Measurements from ENCODE around the gene CCNQ. TPM values are rescaled to one million over a fixed set of nuclear protein-coding genes. Genes with fewer than 3 reads are reported as not detected.

The CCNQ gene
- total RNA-seq, 6 experiments from 2014 or later = 25.7 to 31.9 (median 29.6) TPM

DNA sequence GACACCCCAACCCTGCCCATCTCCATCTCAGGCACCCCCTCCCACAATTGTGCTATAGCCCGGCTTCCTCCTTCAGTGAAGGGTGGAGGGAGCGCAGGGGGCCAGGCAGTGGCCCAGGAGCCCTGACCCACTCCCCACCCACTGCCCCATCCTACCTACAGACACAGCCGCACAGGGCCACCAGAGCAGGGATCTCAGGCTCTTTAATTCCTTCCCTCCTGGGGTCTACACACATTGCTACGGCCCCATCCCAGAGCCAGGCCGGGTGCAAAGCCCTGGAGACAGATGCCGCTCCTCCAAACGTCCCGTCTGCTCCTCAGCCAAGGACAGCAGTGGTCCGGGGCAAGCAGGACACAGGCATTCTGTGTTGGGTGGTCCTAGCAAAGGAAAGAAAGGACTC, 35.3 kb upstream of the CCNQ start:
- peaks cover 7% of the 10 kb centered on the region for H3K9me3 Mint-ChIP-seq
- no peaks in the 10 kb centered on the region for H3K4me1 Mint-ChIP-seq (ENCODE audit: low read depth)
- peaks cover 5% of the 10 kb centered on the region; the same call in 1 of the 2 replicates for H3K36me3 Mint-ChIP-seq (ENCODE audit: low read depth)
- H3K27ac Mint-ChIP-seq = no peak overlapping the region
- no peak overlapping the region for H3K4me3 Mint-ChIP-seq
- no peak for DNase-seq
- peaks cover 23% of the 10 kb centered on the region for H3K27me3 Mint-ChIP-seq (ENCODE audit: insufficient read depth)
- no peak for TF ChIP-seq CTCF (IDR thresholded peaks at IDR 0.05)

- no peak overlapping the region for H3K4me3 Mint-ChIP-seq
- no peak overlapping the region for H3K27ac Mint-ChIP-seq
- no peak for DNase-seq
- peaks cover 21% of the 10 kb centered on the region for H3K27me3 Mint-ChIP-seq (ENCODE audit: insufficient read depth)
- H3K9me3 Mint-ChIP-seq = peaks cover 7% of the 10 kb centered on the region
- H3K36me3 Mint-ChIP-seq (ENCODE audit: low read depth) = peaks cover 5% of the 10 kb centered on the region; the same call in 1 of the 2 replicates
- no peak for TF ChIP-seq CTCF (IDR thresholded peaks at IDR 0.05)
- no peaks in the 10 kb centered on the region for H3K4me1 Mint-ChIP-seq (ENCODE audit: low read depth)
These were observed 34.8 kb upstream of the CCNQ start for GRCh38 chrX:153633607-153634180.

DNA sequence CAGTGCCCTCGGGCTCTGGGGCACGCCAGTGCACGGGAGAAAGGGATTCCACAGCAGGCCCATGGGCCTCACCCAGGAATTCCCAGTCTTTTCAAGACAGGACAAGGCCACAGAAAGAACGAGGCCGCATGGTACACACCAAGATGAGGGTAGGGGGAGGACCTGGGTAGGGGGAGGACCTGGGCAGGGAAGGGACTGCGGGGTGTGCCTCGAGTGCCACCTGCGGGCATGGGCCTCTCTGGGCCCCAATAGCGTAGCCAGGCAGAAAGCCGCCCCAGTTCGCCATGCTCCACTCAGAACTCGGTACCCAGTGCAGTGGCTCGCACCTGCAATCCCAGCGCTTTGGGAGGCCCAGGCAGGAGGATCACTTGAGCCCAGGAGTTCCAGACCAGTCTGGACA, 34.1 kb upstream of the CCNQ start:
- Mint-ChIP-seq H3K36me3 (ENCODE audit: low read depth) (peaks cover 5% of the 10 kb centered on the region; the same call in 1 of the 2 replicates), H3K27me3 (ENCODE audit: insufficient read depth) (peaks cover 21% of the 10 kb centered on the region)

DNA sequence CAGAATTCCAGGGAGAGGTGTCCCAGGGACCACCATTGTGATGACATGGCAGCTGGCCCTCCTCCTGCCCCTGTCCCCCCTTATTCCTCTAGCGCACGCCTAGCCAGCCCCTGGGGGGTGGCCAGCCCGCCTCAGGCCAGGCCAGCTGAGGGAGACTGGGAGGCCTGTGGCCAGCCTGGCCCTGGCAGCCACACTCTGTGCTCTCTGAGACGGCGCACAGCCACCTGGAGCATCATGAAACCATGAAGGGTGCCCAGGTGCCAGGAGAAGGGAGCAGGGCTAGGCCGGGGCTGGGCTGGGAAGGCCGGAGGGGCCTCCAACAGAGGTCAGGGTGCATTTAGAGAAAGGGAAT, 33.6 kb upstream of the CCNQ start:
- H3K4me3 Mint-ChIP-seq = no peak overlapping the region
- H3K27ac Mint-ChIP-seq = no peak overlapping the region
- H3K36me3 Mint-ChIP-seq (ENCODE audit: low read depth) = peaks cover 5% of the 10 kb centered on the region; the same call in 1 of the 2 replicates
- H3K27me3 Mint-ChIP-seq (ENCODE audit: insufficient read depth) = peaks cover 21% of the 10 kb centered on the region
- no peaks in the 10 kb centered on the region for H3K4me1 Mint-ChIP-seq (ENCODE audit: low read depth)
- peaks cover 7% of the 10 kb centered on the region for H3K9me3 Mint-ChIP-seq
- TF ChIP-seq CTCF (IDR thresholded peaks at IDR 0.05) = no peak
- no peak for DNase-seq

More for the DNA sequence above, 34.1 kb upstream of the CCNQ start:
- Mint-ChIP-seq H3K27ac (no peak overlapping the region), H3K4me1 (ENCODE audit: low read depth) (no peaks in the 10 kb centered on the region), H3K9me3 (peaks cover 7% of the 10 kb centered on the region), H3K4me3 (no peak overlapping the region)
- TF ChIP-seq CTCF (IDR thresholded peaks at IDR 0.05) = no peak
- DNase-seq = no peak

- TF ChIP-seq CTCF (IDR thresholded peaks at IDR 0.05) = no peak
- Mint-ChIP-seq H3K36me3 (ENCODE audit: low read depth) (peaks cover 5% of the 10 kb centered on the region; the same call in 1 of the 2 replicates), H3K4me3 (no peak overlapping the region), H3K27ac (no peak overlapping the region), H3K27me3 (ENCODE audit: insufficient read depth) (peaks cover 25% of the 10 kb centered on the region), H3K4me1 (ENCODE audit: low read depth) (no peaks in the 10 kb centered on the region), H3K9me3 (peaks cover 7% of the 10 kb centered on the region)
- DNase-seq = no peak
These were observed 33.1 kb upstream of the CCNQ start for GRCh38 chrX:153631907-153632594.

Data from HFFc6 (cell line).